Activated CD8-positive, alpha-beta memory T cell treated with anti-CD3 and anti-CD28 coated beads for 48 hours (primary cell): ENCODE results near the gene MAP2K4.

Experiments used
- DNase-seq, 3 experiments: peaks; one replicate each; pipeline ENCODE4 v3.0.0-alpha.2; 2020; ENCODE audit warnings: low read depth in 2 of 3, low spot score in 2 of 3

The MAP2K4 gene

DNA sequence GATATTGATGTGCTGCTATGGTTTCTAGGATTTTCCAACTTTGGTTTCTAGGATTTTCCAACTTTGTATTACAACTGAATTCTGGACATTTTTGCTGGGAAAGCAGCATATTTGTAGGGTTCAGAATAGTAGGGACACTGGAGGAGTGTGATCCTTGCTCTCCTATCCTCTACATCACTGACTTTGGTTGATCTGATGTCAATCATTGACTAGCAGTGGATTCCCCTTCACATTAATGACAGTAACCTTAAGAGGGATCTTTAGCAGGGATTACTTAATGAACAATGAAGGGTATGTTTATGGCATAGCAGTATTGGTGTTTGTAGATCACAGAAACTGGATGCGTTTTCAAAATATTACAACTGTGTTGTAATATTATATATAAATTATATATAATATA is 67.4 kb downstream of the MAP2K4 start:
- no peak for DNase-seq

DNA sequence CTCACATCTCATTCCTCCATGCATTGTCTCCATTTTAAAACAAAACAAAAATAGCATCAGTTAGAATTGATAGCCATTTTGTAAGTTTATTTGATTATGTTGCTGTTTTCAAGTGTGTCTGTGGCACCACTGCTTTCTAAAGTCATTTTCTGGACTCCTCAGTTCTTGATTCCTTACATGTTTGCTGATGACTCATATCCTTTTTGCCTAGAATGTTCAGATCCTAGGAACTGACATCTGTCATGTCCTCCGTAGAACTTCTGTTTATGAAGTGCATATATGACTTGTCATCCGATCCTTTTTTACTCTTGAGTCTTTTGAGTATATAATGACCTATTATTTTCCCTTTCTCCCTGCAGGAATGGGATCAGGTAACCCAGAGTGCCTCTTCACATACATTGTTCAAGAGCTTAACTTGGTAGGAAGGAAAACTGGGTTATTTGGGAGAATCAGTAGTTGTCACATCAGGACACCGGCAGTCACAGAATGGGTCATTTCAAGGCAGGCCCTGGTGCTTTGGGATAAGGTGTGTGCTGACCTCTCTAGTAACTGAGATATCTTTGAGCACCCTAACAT is 69.2 kb downstream of the MAP2K4 start:
- no peak for DNase-seq

- DNase-seq = no peak
These were observed 73.7 kb downstream of the MAP2K4 start for GRCh38 chr17:12094336-12094735.

- no peak for DNase-seq
These were observed 74.8 kb downstream of the MAP2K4 start for GRCh38 chr17:12095522-12095921.

GRCh38 chr17:12097326-12097725 is 76.6 kb downstream of the MAP2K4 start:
- DNase-seq = no peak

GRCh38 chr17:12098568-12098967 is 77.9 kb downstream of the MAP2K4 start:
- no peak for DNase-seq

DNA sequence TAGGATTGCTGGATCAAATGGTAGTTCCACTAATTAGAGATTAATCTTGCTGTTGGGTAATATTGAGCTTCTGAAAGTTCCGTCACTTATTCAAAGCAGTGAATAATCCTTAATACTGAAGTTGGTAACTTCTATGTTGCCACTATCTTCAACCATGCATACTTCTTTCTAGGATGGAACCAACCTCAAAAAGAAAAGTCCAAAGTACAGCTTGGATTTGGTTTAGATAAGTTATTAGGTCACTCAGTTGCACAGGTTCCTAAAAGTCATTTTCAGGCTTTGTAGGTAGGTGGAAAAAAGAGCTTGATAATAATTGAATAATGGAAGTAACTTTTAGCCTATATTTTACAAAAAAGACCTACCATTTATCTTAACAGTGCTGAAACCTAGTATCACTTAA is 78.7 kb downstream of the MAP2K4 start:
- DNase-seq = no peak

GRCh38 chr17:12104831-12105230 is 84.2 kb downstream of the MAP2K4 start:
- no peak for DNase-seq

- DNase-seq = no peak
These were observed 87.2 kb downstream of the MAP2K4 start for GRCh38 chr17:12107905-12108304.

GRCh38 chr17:12110906-12111305 is 90.2 kb downstream of the MAP2K4 start:
- no peak for DNase-seq

DNA sequence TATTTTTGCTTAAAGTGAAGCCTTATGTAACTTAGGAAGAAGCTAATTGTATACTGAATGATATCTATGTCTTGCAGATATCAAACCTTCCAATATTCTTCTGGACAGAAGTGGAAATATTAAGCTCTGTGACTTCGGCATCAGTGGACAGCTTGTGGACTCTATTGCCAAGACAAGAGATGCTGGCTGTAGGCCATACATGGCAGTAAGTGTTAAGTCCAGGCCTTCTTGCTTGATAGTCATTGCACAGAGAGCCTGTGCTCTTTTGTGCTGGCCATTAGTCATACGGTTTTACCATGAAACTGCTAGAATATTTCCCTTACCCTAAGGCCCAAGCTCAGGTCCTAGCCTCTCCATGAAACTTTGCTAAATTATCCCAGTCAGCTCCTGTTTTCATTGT is 92.5 kb downstream of the MAP2K4 start:
- no peak for DNase-seq

DNA sequence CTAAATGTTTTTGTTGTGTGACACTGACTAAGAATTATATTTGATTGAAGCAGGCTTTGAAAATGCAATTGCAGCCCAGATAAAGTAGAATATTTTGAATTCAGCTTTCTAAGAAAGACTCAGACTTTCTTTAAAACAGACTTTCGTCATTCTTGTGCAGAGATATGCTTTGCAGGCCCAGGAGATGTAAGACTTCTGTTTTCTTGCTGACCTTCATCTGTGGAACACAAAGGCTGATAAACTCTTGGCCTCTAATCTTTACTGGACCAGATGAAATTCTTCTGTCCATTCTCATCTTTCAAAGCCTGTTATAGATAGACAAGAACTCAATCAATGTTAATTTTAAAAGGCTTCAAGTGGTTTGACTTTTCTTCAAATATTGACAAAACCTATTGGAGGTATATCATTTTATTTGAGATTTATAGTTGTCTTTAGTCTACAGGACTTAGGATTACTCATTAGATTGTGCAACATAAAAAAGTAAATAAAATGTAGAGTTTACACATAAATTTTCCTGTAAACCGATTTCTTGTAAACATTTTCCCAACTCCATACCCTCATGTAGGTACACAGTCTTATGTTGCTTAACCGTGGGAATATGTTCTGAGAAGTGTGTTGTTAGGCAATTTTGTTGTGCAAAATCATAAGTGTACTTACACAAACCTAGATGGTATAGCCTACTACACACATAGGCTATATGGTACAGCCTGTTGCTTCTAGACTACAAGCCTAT is 94.2 kb downstream of the MAP2K4 start:
- no peak for DNase-seq

- no peak for DNase-seq
These were observed 95.5 kb downstream of the MAP2K4 start for GRCh38 chr17:12116143-12116542.

DNA sequence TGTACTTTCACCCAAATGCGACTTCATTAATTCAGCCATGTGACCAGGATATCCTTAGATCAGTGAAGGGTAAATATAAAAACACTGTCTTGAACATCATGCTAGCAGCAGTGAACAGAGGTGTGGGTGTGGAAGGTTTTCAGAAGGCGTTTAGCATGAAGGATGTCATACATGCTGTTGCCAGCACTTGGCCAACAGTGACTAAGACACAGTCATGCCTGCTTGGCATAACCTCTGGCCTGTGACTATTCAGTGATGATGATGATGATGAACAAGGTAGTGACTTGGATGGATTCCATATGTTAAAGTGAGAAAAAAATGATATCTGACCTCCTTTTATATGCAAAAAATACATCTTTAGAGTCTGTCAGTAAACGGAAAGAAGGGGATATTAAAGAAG is 97.9 kb downstream of the MAP2K4 start:
- no peak for DNase-seq

- no peak for DNase-seq
These were observed 101.4 kb downstream of the MAP2K4 start for GRCh38 chr17:12122075-12122474.

DNA sequence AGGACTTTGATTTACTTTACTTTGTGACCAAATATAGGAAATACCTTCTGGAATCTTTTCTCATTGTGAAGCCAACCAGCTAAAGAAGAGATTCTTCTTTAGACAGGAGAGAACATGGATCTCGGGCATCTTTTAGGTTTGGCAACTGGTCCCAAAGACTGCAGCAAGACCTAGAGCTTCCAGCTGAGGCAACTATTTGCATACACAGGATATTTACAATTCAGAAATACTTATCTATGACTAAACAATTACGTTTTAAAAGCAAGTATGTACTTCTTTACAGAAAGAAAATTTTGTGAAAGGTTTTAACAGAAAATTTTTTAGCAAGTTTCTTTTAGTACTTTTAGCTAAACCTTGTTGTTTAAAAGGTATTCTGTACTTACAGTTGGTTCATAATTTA is 106.5 kb downstream of the MAP2K4 start:
- no peak for DNase-seq

- no peak for DNase-seq
These were observed 107.0 kb downstream of the MAP2K4 start for GRCh38 chr17:12127667-12128066.

DNA sequence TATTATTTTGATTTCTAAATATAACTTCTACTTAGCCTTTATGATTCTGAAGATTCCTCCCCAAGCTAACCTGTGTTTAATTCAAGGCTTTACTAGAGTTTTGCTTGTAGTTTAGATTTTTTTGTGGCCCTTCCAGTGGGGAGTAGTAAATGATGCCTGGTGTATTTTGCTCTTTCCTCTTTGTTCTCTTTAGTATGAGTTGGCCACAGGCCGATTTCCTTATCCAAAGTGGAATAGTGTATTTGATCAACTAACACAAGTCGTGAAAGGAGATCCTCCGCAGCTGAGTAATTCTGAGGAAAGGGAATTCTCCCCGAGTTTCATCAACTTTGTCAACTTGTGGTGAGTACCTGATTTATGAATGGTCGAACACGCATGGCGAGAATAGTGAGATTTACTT is 108.3 kb downstream of the MAP2K4 start:
- no peak for DNase-seq

- no peak for DNase-seq
These were observed 112.5 kb downstream of the MAP2K4 start for GRCh38 chr17:12133183-12133582.

DNA sequence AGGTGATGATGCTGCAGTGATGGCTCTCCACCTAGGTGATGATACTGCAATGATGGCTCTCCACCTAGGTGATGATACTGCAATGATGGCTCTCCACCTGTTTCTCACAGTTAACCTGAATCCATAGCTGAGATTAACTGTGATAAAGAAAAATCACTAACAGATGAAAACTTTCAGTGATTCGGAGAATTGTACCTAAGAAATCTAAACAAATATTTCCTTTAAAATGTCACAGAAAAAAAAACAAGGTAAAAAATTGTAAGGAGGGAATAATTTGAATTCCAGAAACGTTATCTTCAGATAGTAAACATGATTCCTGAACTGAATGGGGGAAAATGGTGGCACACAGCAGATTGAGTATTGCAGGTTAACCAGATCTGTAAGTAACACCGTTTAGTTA is 113.4 kb downstream of the MAP2K4 start:
- DNase-seq = no peak

DNA sequence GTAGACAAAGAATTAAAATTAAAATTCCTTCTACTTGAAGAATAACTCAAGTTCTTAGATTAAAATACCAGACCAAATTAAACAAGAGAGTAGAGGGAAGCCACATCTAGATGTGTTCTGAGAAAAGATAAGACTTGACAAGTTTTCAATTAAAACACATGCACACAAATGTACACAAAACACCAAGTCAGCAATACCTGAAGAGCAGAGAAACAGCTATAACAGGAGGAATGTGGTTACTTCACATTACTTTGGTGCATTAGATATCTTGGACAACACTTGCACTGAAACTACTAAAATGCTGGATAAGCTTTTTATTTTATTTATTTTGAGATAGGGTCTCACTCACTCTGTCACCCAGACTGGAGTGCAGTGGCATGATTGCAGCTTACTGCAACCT is 113.9 kb downstream of the MAP2K4 start:
- no peak for DNase-seq

DNA sequence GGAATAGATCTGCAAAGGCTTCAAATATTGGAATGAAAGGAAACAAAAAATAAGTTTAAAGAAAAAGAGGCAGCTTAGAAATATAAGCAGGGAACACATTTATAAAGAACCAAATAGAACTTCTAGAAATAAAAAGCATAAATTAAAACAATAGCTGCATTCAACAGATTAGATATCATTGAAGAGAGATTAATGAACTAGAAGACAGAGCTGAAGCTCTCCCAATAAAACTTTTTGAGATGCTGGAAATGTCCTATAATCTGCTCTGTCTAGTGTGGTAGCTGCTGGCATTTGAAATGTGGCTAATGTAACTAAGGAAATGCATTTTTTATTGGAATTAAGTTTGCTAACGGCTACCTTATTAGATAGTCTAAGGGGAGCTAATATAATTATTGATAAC is 115.6 kb downstream of the MAP2K4 start:
- DNase-seq = no peak

- DNase-seq = no peak
These were observed 116.0 kb downstream of the MAP2K4 start for GRCh38 chr17:12136646-12137045.
